AG08396 (cell line): ENCODE measurements around the gene LRRC4C.

Experiments used
- DNase-seq: peaks from one replicate; pipeline ENCODE4 v3.0.0; 2012; ENCODE audit warnings: low spot score, mixed read lengths

The LRRC4C gene

DNA sequence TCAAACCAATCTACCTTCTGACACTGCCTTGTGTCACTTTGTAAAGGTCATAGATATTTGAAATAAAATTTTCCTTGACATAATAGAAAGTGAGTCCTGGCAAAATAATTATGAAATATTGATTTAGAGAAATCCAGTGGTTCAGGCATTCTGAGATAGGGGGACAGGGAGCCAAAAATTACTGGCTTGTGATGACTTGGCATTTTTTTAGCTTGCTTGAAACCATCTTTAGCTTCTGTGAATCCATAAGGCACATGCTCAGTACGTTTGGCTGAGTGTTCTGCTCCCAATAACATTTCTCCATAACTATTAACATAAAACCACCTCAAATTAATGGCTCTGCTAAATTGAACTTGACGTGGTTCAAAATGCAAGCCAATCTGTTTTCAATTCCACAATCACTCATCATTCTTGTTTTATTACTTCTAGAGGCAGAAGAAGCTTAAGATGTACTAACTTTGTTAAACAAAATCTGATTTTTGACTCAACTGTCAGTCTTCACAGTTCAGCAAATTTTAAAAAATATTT is 209.0 kb downstream of the LRRC4C start:
- DNase-seq, result no peak

- DNase-seq, result no peak
Observed at GRCh38 chr11:41247621-41248020, 211.8 kb downstream of the LRRC4C start.

GRCh38 chr11:41246399-41246745 is 213.1 kb downstream of the LRRC4C start:
- DNase-seq, result no peak

- no peak for DNase-seq
Observed at GRCh38 chr11:41245704-41246398, 213.6 kb downstream of the LRRC4C start.

- no peak for DNase-seq
Observed at GRCh38 chr11:41245184-41245583, 214.3 kb downstream of the LRRC4C start.

- no peak for DNase-seq
Observed at GRCh38 chr11:41237382-41237781, 222.1 kb downstream of the LRRC4C start.

GRCh38 chr11:41235668-41236067 is 223.8 kb downstream of the LRRC4C start:
- no peak for DNase-seq

DNA sequence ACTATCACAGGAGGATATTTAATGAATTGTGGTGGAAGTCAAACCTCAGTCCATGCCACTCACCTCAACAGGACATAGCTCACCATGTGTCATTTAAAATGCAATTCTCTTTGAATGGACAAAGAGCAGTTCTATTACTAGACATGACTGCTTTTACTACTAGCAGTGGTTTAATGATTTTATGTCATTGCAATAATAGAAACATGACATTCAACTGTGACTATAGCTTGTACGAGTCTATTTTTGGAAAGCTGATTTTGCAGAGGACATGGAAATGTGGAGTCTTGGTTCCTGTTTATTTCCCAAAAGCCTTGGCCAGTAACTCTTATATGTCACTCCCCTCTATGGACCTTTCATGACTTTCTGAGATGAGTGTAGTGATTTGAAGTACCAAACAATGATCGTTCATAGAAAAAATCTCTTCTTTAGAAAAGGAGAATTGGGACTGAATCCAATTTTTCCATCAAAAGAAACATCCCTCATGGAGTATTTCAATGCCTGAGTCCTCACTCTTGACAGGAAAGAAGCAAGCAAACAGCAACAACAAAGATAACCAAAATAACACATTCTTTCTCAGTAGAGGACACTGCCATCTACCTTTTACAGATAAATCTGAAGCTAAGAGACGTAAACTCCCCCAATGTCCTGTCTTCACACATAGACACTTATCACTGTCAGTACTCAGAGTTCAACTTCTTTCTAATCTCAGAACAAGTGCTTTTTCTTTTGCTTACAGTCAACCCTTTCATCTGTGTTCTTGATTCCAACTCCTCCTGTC is 233.4 kb downstream of the LRRC4C start:
- DNase-seq, result no peak

DNA sequence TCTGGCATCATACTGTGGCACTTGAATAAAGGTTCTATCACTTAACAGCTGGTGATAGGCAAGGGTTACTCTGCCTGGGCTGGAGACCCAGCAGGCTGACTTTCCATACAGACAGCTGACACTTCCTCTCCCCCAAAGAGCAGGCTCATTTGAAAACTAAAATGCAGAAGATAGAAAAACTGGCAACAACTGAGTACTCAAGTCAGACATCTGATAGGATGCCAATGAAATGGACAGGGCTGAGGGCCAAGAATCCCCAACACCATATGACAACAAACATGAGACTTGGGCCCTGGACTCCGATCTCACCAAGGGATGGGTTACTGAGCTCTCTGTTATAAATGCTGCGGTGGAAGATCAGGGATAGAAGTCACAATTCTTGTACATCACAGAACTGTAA is 237.2 kb downstream of the LRRC4C start:
- DNase-seq, result no peak

GRCh38 chr11:41206388-41206787 is 253.1 kb downstream of the LRRC4C start:
- no peak for DNase-seq

DNA sequence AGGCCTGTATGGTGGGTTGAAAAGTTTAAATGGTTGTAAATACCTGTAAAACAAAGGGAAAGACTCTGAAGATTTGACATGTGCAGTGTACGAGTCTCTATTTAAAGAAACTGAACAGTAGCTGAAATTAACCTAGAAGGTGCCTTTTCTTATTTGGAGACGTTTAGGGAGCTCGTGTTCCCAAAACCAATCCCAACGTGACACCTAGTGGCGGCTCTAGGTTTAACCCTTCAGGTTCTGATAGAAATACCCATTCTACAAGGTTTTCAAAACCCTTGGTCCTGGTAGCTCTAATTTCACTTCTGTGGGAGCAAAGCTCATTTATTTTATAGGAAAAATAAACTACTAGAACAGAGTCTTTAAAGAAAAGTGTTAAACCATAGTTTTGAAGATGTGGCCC is 258.3 kb downstream of the LRRC4C start:
- peak; percentile 2 for DNase-seq

- DNase-seq, result no peak
Observed at GRCh38 chr11:41190437-41191082, 268.9 kb downstream of the LRRC4C start.

DNA sequence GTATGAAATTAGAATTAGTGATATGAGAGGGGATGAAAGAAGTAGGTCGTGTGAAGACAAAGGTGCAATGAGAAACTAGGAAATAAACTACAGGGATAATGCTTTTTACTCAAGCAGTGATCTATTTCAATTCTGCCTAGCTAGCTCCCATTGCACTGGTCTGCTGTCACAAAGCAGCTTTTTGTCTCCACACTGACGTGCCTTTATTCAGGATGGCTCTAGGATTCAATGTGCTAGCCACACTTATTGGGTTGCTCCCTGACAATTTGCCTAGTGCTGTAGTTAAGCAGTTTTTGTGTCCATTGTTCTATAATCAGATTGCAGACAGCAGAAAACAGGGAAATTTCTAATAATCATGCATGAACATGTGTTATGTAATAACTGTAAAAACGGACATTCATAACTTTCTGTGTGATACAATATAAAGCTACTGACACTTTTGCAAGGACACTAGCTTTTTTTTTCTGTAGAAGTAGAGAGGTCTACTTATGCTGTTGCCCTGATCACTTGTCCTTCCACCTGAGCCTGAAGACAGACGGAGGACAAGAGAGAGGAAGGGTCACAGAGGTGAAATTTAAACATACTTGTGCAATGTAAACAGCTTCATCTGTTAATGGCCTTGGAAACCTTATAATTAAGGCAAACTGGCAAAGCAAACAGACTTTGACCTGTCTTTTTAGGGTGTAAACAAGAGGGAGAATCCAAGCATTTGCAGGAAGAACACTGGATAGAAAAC is 269.6 kb downstream of the LRRC4C start:
- DNase-seq, result no peak

DNA sequence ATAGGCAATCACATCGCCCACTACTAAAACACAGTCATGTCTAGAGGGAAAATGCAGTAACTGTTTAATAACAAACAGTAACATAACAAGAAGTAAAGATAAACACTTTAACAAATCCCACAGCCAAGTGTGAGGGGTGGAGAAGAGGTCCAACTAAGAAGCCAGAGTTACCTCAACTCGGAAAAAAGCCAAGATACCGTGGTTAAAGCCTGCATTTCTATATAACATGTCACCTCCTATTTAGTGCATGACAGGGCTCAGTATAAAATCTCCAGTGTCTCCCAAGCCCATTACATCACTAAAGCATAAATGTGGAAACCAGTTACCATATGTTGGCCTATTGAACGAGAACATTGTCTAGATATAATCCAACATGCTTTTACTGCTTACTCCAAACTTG is 281.7 kb downstream of the LRRC4C start:
- no peak for DNase-seq

- DNase-seq, result no peak
Observed at GRCh38 chr11:41175304-41175972, 284.0 kb downstream of the LRRC4C start.

GRCh38 chr11:41146326-41146725 is 313.1 kb downstream of the LRRC4C start:
- no peak for DNase-seq

DNA sequence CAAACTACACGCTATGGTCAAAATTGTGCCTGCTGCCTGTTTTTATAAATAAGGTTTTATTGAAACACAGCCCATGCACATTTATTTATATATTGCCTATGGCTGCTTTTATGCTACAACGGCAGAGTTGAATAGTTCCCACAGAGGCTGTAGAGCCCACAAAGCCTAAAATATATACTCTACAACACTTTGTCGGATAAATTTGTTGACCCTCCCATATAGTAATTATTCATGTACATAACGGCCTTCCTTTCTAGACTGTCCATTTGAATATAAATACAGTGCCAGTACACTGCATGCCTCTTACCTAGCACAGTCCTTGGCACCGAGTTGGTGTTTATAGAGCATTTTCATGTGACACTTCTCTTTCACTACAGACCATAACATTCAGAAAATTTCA is 314.0 kb downstream of the LRRC4C start:
- DNase-seq, result no peak

DNA sequence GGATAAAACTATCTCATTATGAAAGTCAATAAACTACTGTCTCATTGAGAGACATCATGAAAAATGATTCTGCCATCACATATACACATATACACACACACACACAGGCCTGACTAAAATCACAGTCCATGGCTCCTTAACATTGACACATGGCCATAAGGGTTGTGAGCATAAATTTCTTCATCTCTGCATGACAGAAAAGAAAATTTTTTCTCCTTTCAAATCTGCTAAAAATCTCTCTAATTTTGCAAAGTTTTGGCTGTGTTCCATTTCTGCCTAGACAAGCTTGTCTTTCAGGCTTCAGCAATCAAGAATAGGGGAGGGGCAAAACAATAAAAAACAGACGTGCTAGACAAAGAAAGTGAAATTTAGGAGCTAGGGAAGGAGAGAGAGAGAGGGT is 324.5 kb downstream of the LRRC4C start:
- DNase-seq, result no peak

GRCh38 chr11:41133023-41133422 is 326.4 kb downstream of the LRRC4C start:
- DNase-seq, result no peak

- DNase-seq, result no peak
Observed at GRCh38 chr11:41121600-41121999, 337.9 kb downstream of the LRRC4C start.

DNA sequence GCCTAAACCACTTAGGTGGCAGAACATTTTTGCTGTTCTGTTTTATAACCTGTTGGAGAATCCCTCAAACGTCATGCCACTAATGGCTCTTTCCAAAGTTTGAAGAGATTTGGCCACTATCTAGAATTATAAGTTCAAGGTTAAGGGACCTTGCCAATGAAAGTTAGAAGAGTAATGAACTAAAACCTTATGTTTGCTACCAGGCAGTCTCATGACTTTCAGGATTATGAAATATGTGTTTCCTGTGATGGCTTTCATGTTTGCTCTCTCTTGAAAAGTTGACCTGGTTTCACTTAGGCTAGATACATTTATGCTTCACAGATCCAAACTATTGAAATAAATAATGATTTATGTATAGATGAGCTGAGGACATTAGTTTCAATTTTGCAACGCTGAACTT is 340.0 kb downstream of the LRRC4C start:
- DNase-seq, result no peak

- no peak for DNase-seq
Observed at GRCh38 chr11:41118521-41118920, 340.9 kb downstream of the LRRC4C start.
